GM23338 (cell line): ENCODE data around the gene SMAD3.
"Not testable (repeated sequence)": the region's sequence is repeated elsewhere in the genome, so short reads cannot be mapped to it uniquely, and the experiment has no call there.

Experiments
- CREB1 ChIP-seq: fragments of 250-450 bp; sonication (Bioruptor Pico); IDR thresholded peaks from 2 replicates; pipeline ENCODE4 v1.5.0; 2020; ENCODE audit warnings: low read depth, mild to moderate bottlenecking, moderate library complexity
- EZH2 ChIP-seq: fragments of 200-600 bp; sonication (generic); IDR thresholded peaks from one replicate; pipeline ENCODE4 v1.8.0; 2017; ENCODE audit warnings: antibody characterized with exemption, mild to moderate bottlenecking, low read depth; ENCODE audit not compliant: unreplicated experiment
- EZH2phosphoT487 ChIP-seq: fragments of 200-600 bp; sonication (generic); IDR thresholded peaks from one replicate; pipeline ENCODE4 v1.8.1; 2018; ENCODE audit warnings: antibody characterized with exemption; ENCODE audit not compliant: unreplicated experiment
- JUNB ChIP-seq: IDR thresholded peaks from one replicate; pipeline ENCODE4 v1.6.1; 2016; ENCODE audit warnings: antibody characterized with exemption; ENCODE audit not compliant: unreplicated experiment
- POLR2AphosphoS5 ChIP-seq: IDR thresholded peaks from 2 replicates; pipeline ENCODE4 v1.6.1; 2016; ENCODE audit warnings: antibody characterized with exemption, low read depth
- STAT1 ChIP-seq: IDR thresholded peaks from one replicate; pipeline ENCODE4 v1.6.1; 2016; ENCODE audit warnings: antibody characterized with exemption; ENCODE audit not compliant: unreplicated experiment
- ZNF114 ChIP-seq: fragments of 250-450 bp; sonication (Bioruptor Pico); IDR thresholded peaks from 2 replicates; pipeline ENCODE4 v1.5.0; 2020; ENCODE audit warnings: mild to moderate bottlenecking, moderate library complexity
- TF ChIP-seq, protein P1 (sequence below), 2 experiments: fragments of 200-600 bp in 1 of 2; sonication (generic) in 1 of 2; conservative IDR thresholded peaks; 2 replicates each; pipeline versions ENCODE4 v1.5.1 to v1.6.1; 2016 to 2017; ENCODE audit warnings: antibody characterized with exemption in 2 of 2, low read depth in 2 of 2, mild to moderate bottlenecking in 2 of 2, moderate library complexity in 1 of 2
- TF ChIP-seq, protein P2 (sequence below): IDR thresholded peaks from one replicate; pipeline ENCODE4 v1.6.1; 2018; ENCODE audit warnings: antibody characterized with exemption; ENCODE audit not compliant: unreplicated experiment
- TF ChIP-seq, protein P3 (sequence below): IDR thresholded peaks from 2 replicates; pipeline ENCODE4 v1.6.1; 2016; ENCODE audit warnings: antibody characterized with exemption

DNA sequence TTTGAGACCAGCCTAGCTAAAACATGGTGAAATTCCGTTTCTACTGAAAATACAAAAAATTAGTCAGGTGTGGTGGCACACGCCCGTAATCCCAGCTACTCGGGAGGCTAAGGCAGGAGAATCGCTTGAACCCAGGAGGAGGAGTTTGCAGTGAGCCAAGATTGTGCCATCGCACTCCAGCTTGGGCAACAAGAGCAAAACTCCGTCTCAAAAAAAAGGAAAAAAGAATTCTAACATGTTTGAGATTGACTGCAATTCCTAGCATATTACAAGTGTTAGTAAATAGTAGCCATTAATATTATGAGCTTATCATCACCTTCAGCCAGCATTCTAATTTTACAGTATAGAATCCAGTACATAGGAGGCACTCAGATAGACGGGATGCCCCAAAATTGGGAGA is 57.9 kb downstream of the SMAD3 start:
- TF ChIP-seq, protein P1, sequence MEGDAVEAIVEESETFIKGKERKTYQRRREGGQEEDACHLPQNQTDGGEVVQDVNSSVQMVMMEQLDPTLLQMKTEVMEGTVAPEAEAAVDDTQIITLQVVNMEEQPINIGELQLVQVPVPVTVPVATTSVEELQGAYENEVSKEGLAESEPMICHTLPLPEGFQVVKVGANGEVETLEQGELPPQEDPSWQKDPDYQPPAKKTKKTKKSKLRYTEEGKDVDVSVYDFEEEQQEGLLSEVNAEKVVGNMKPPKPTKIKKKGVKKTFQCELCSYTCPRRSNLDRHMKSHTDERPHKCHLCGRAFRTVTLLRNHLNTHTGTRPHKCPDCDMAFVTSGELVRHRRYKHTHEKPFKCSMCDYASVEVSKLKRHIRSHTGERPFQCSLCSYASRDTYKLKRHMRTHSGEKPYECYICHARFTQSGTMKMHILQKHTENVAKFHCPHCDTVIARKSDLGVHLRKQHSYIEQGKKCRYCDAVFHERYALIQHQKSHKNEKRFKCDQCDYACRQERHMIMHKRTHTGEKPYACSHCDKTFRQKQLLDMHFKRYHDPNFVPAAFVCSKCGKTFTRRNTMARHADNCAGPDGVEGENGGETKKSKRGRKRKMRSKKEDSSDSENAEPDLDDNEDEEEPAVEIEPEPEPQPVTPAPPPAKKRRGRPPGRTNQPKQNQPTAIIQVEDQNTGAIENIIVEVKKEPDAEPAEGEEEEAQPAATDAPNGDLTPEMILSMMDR (conservative IDR thresholded peaks at IDR 0.05; ENCODE audit: low read depth in 2 of 2): not testable (repeated sequence)
- TF ChIP-seq, protein P2, sequence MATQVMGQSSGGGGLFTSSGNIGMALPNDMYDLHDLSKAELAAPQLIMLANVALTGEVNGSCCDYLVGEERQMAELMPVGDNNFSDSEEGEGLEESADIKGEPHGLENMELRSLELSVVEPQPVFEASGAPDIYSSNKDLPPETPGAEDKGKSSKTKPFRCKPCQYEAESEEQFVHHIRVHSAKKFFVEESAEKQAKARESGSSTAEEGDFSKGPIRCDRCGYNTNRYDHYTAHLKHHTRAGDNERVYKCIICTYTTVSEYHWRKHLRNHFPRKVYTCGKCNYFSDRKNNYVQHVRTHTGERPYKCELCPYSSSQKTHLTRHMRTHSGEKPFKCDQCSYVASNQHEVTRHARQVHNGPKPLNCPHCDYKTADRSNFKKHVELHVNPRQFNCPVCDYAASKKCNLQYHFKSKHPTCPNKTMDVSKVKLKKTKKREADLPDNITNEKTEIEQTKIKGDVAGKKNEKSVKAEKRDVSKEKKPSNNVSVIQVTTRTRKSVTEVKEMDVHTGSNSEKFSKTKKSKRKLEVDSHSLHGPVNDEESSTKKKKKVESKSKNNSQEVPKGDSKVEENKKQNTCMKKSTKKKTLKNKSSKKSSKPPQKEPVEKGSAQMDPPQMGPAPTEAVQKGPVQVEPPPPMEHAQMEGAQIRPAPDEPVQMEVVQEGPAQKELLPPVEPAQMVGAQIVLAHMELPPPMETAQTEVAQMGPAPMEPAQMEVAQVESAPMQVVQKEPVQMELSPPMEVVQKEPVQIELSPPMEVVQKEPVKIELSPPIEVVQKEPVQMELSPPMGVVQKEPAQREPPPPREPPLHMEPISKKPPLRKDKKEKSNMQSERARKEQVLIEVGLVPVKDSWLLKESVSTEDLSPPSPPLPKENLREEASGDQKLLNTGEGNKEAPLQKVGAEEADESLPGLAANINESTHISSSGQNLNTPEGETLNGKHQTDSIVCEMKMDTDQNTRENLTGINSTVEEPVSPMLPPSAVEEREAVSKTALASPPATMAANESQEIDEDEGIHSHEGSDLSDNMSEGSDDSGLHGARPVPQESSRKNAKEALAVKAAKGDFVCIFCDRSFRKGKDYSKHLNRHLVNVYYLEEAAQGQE: not testable (repeated sequence)
- TF ChIP-seq EZH2phosphoT487, CREB1, POLR2AphosphoS5, EZH2, ZNF114, JUNB, STAT1: not testable (repeated sequence)
- TF ChIP-seq, protein P3, sequence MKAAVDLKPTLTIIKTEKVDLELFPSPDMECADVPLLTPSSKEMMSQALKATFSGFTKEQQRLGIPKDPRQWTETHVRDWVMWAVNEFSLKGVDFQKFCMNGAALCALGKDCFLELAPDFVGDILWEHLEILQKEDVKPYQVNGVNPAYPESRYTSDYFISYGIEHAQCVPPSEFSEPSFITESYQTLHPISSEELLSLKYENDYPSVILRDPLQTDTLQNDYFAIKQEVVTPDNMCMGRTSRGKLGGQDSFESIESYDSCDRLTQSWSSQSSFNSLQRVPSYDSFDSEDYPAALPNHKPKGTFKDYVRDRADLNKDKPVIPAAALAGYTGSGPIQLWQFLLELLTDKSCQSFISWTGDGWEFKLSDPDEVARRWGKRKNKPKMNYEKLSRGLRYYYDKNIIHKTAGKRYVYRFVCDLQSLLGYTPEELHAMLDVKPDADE: not testable (repeated sequence)
